ENCODE measurements around the gene TMEFF2.

TMEFF2 gene

DNA sequence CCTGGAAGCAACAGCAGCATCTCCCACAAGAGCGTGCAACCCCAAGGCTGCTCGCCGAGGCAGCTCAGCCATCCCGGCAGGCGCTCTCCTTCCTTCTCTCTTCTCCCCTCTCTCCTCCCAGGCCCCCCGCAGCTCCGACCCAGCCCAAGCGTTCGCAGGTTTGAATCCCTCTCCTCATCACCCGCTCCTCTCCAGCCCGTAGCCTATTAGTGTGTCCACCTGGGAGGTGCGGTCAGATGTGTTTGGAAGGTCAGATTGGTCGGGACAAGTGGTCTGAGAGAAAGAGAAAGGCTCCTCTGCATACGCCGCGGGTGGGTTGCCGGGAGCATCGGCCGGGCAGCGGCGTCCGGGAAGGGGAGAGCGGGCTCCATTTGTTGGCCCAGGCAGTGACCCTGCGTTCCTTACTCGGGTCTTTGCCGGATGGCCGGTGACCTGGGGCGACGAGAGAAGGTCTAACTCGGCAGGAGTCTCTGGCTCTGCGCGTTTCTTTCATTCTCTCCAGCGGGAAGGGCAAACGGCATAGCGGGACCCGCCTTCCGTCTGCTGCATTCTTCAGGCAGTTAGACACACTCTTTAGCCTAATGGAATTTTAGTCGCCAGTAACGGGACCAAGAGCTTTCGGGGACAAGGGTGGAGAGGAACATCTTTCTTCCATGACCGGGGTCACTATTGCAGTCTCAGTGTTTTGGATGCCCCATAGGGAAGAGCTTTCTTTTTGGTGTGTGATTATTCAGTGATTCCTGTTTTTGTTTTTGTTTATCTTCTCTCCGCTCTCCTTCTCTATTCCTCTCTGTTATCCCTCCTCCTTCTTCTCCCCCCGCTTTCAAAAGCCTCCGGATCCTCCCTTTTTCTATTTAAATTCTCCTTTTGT is 1.1 kb upstream of the TMEFF2 start (continued):
- TF ChIP-seq KLF16 (tag by site-specific recombination; IDR thresholded peaks at IDR 0.05) (no peak), ZXDB (tag by site-specific recombination; IDR thresholded peaks at IDR 0.05) (no peak), HOXA7 (CRISPR knock-in tag; IDR thresholded peaks at IDR 0.05; ENCODE audit: borderline replicate concordance) (no peak), ZNF521 (tag by site-specific recombination; IDR thresholded peaks at IDR 0.05) (no peak), ZBTB20 (tag by site-specific recombination; IDR thresholded peaks at IDR 0.05) (no peak), ZNF707 (tag by site-specific recombination; IDR thresholded peaks at IDR 0.05) (no peak), ZNF248 (tag by site-specific recombination; IDR thresholded peaks at IDR 0.05) (no peak), GLIS2 (tag by site-specific recombination; IDR thresholded peaks at IDR 0.05) (peak; percentile 63; the same call in 1 of the 2 replicates), RBAK (tag by site-specific recombination; IDR thresholded peaks at IDR 0.05) (no peak), ZNF530 (tag by site-specific recombination; IDR thresholded peaks at IDR 0.05; ENCODE audit: low read depth) (no peak), ZNF585B (tag by site-specific recombination; IDR thresholded peaks at IDR 0.05) (no peak), ZNF239 (tag by site-specific recombination; IDR thresholded peaks at IDR 0.05) (no peak), ZNF184 (tag by site-specific recombination; IDR thresholded peaks at IDR 0.05) (no peak), ZNF391 (tag by site-specific recombination; IDR thresholded peaks at IDR 0.05; ENCODE audit: borderline replicate concordance, low read depth) (no peak), ZNF76 (tag by site-specific recombination; IDR thresholded peaks at IDR 0.05; ENCODE audit: borderline replicate concordance, low read depth) (peak; percentile 11; the same call in 1 of the 2 replicates), ZNF16 (tag by site-specific recombination; IDR thresholded peaks at IDR 0.05; ENCODE audit: low read depth) (no peak), ZNF221 (tag by site-specific recombination; IDR thresholded peaks at IDR 0.05; ENCODE audit: borderline replicate concordance) (no peak), ZFP37 (tag by site-specific recombination; IDR thresholded peaks at IDR 0.05) (no peak), ZNF341 (tag by site-specific recombination; IDR thresholded peaks at IDR 0.05; ENCODE audit: low read depth) (no peak; the same call in 1 of the 2 replicates), ZNF600 (tag by site-specific recombination; IDR thresholded peaks at IDR 0.05) (0 out of 2 replicates have a peak, but pooled peaks have one; percentile 9), ZNF658 (tag by site-specific recombination; IDR thresholded peaks at IDR 0.05) (no peak), ZNF366 (tag by site-specific recombination; conservative IDR thresholded peaks at IDR 0.05) (0 out of 2 replicates have a peak, but pooled peaks have one; percentile 14), MEIS1 (CRISPR knock-in tag; IDR thresholded peaks at IDR 0.05; ENCODE audit: borderline replicate concordance) (no peak), ZNF112 (tag by site-specific recombination; IDR thresholded peaks at IDR 0.05) (no peak), ZNF10 (tag by site-specific recombination; IDR thresholded peaks at IDR 0.05) (no peak), PRDM10 (tag by site-specific recombination; IDR thresholded peaks at IDR 0.05) (peak; percentile 93), ZSCAN30 (tag by site-specific recombination; IDR thresholded peaks at IDR 0.05) (no peak), SP7 (tag by site-specific recombination; IDR thresholded peaks at IDR 0.05) (no peak), SALL2 (tag by site-specific recombination; IDR thresholded peaks at IDR 0.05; ENCODE audit: borderline replicate concordance) (no peak)
- TF ChIP-seq, protein P1, sequence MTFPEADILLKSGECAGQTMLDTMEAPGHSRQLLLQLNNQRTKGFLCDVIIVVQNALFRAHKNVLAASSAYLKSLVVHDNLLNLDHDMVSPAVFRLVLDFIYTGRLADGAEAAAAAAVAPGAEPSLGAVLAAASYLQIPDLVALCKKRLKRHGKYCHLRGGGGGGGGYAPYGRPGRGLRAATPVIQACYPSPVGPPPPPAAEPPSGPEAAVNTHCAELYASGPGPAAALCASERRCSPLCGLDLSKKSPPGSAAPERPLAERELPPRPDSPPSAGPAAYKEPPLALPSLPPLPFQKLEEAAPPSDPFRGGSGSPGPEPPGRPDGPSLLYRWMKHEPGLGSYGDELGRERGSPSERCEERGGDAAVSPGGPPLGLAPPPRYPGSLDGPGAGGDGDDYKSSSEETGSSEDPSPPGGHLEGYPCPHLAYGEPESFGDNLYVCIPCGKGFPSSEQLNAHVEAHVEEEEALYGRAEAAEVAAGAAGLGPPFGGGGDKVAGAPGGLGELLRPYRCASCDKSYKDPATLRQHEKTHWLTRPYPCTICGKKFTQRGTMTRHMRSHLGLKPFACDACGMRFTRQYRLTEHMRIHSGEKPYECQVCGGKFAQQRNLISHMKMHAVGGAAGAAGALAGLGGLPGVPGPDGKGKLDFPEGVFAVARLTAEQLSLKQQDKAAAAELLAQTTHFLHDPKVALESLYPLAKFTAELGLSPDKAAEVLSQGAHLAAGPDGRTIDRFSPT (tag by site-specific recombination; IDR thresholded peaks at IDR 0.05): no peak
- TF ChIP-seq, protein P2, sequence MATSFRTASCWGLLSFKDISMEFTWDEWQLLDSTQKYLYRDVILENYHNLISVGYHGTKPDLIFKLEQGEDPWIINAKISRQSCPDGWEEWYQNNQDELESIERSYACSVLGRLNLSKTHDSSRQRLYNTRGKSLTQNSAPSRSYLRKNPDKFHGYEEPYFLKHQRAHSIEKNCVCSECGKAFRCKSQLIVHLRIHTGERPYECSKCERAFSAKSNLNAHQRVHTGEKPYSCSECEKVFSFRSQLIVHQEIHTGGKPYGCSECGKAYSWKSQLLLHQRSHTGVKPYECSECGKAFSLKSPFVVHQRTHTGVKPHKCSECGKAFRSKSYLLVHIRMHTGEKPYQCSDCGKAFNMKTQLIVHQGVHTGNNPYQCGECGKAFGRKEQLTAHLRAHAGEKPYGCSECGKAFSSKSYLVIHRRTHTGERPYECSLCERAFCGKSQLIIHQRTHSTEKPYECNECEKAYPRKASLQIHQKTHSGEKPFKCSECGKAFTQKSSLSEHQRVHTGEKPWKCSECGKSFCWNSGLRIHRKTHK (tag by site-specific recombination; IDR thresholded peaks at IDR 0.05): no peak

Measured in HEK293 (cell line).